ENCODE data around the gene DNAJA2.
"Not testable (repeated sequence)": the region's sequence is repeated elsewhere in the genome, so short reads cannot be mapped to it uniquely, and the experiment has no call there.

The DNAJA2 gene

DNA sequence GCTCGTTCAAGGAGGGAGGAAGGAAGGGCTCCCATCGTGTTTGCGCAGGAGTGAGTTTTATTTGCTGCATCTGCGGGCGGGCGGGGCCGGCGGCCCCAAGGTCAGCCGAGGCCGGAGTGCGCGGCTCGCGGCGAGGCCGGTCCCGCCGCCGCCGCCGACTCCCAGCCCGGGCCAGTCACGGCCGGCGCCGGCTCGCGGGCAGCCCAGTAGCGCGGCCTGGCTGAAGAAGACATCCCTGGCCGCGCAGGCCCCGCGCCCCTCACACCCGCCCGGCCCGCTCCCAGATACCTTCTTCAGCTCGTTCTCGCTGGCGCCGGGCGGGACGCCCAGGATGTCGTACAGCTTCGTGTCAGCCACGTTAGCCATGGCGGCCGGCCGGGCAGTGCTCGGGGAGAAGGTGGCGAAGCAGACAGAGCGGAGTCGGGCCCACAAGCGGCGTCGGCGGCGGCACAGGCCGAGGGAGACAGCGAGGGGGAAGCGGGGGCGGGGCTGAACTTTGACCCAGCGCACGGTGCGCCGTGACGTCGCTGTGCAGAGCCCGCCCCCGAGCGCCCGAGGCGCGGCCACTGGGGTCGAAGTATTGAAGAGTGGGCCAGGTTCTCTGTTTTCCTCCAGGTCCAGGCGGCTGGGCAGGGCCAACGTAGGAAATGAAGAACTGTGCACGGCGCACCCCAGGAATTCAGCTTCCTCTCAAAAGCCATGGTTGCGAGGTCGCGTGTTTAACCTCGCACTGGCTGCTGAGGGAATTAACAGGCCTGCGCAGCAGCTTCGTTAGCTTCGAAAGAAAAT is at the start of gene DNAJA2:
Gene DNAJA2, minus strand, starts transcription at position 468 of the 789 bp plus-strand sequence. Its CDS starts 102 bp downstream, at position 366.
- FAIRE-seq: peak; percentile 58
- DNase-seq (ENCODE audit: low spot score): peak; percentile 95

DNA sequence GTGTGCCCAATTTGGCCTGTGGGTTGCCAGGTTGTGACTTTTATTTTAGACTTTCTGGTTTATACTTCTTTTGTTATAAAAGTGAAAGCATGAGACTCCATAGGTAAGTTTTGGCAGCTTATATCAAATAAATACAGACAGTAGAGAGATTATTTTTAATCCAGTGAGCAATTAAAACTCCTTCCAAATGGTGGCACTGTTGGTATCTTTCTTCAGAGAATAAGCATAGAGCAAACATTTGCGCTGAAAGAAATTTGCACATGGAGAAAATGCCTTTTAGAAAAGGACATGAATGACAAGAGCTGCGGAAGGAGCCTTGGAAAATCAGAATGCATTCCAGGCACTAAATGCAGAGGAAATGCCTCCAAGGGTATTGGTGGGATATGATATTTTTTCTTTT is 46.1 kb upstream of the DNAJA2 start:
- FAIRE-seq (no peak), DNase-seq (ENCODE audit: low spot score) (no peak)

DNA sequence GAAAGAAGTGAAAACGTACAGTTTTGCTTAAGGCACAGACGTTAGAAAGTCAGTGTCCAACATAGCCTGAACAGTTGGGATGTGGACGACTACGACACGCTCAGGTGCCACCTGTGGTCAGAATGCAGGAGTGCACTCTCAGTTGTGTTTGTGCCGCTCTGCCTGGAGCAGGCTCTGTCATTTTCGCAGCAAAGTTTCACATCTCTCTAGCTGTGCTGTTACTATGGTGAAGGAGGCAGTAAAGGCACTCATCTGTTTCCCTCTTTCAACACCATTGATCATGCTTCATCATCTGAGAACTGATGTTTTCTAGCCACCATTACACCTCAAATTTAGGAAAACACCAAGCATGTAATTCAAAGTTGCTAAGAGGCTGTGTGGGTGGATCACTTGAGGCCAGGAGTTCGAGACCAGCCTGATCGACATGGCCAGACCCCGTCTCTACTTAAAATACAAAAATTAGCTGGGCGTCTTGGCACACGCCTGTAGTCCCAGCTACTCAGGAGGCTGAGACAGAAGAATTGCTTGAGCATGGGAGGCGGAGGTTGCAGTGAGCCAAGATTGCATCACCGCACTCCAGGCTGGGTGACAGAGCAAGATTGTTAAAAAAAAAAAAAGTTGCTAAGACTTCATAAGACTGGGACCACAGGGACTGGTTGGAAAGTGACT is 44.9 kb upstream of the DNAJA2 start:
- FAIRE-seq (peak; percentile 89), DNase-seq (ENCODE audit: low spot score) (peak; percentile 66)

DNA sequence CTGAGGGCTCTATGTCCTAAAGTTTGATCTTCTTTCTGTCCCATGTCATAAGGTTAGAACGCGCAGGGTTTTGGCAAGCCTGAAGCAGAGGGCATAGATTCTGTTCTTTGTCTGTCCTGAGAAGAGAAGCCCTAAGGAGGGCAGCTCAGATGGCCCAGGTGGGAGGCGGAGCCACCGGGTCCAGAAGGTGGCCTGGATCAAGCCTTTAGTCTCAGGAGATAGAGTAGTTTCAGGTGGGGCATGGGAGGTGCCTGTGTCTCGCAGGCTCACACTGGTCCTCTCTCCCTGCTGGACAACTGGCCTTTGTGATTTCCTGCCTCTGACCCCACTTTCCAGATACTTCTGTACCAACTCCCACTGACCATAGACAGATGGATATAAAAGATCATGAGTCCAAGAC is 44.2 kb upstream of the DNAJA2 start:
- FAIRE-seq (no peak), DNase-seq (ENCODE audit: low spot score) (no peak)

DNA sequence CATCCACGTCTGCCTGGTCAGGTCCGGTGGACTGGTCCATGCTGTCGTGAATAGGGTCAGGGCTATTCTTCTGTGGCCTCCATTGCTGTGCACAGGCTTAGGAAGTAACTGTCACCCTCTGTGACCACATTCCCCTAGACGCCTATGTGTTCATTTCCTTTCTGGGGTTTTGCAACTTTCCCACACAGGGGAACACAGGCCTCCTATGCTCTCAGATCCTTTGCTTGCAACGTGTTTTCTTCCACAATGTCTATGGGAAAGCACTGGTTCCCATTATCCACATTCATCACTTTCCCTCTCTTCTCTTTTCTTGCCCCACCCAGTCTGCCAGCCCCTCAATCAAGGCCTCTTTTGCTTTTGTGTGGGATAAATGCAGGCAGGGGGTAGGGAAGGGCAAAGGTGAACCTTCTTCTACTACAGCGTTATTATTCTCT is 43.2 kb upstream of the DNAJA2 start:
- FAIRE-seq (no peak), DNase-seq (ENCODE audit: low spot score) (no peak)

DNA sequence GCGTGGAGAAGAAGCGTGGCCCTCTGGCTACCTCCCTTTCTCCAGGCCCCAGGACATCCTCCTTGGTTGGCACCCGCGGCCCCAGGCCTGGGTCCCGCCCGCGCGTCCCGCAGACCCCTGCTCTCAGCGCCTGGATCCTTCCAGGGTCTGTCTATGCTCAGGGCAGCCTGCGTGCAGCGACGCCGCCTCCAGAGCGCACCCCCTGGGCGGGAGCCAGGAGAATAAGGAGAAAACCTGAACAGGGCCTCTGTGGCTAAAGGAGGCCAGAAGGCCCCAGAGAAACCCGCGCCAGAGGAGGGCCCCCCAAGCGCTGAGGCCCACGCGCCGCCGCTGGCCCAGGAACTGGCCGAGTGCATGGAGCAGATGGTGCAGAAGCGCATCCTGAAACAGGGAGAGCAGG is 40.4 kb upstream of the DNAJA2 start:
- FAIRE-seq (no peak), DNase-seq (ENCODE audit: low spot score) (no peak)

DNA sequence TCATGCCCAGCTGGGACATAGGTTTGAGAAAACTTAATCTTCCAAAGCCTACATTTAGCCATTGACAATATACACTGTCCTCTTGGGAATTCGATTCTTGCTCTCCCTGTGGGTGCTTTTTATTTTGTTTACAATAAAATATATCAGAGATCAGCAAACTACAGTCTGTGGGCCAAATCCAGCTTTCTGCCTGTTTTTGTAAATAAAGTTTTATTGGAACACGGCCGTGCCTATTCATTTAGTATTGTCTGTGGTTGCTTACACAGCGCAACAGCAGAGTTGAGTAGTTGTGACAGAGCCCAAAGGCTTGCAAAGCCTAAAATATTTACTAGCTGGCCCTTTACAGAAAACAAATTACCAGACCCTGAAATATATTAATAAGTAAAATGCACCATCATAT is 39.7 kb upstream of the DNAJA2 start:
- DNase-seq (ENCODE audit: low spot score): no peak
- no peak for FAIRE-seq

DNA sequence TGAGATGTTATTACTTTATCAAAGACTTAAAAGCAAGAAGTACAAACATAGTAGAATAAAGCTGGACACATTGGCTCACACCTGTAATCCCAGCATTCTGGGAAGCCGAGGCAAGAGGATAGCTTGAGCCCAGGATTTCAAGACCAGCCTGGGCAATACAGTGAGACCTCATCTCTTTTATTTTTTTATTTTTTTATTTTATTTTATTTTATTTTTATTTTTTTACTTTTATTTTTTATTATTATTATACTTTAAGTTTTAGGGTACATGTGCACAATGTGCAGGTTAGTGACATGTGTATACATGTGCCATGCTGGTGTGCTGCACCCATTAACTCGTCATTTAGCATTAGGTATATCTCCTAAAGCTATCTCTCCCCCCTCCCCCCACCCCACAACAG is 37.3 kb upstream of the DNAJA2 start:
- DNase-seq (ENCODE audit: low spot score); FAIRE-seq: not testable (repeated sequence)

DNA sequence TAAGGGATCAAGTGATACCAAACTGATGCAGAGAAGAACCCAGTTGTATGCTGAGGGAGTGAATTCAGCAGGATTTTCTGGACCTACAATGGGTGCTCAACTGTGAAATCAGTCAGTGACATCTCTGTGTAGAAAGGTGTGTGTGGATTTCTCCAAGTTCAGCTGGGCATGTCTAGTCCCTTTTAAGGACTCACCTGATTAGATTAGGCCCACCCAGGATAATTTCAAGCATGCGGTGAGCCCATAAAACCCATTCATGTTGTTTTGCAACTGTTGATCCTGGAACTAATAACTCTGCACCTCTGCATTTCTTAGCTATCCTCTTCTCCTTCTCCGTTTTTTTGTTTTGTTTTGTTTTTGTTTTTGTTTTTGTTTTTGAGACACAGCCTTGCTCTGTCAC is 35.1 kb upstream of the DNAJA2 start:
- FAIRE-seq (no peak), DNase-seq (ENCODE audit: low spot score) (no peak)

DNA sequence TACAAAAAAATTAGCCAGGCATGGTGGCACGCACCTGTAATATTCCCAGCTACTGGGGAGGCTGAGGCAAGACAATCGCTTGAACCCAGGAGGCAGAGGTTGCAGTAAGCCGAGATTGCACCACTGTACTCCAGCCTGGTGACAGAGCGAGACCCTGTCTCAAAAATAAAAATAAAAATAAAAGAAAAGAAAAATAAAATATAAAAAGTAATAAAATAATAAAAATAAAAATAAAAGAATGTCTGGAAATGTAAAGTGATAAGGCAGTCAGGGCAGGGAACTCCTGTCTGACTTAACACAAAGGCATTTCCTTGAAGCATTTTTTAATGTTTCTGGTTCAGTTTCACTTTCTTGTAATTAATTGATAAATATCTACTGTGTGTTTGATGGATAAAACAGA is 34.7 kb upstream of the DNAJA2 start:
- DNase-seq (ENCODE audit: low spot score) (no peak), FAIRE-seq (no peak)

DNA sequence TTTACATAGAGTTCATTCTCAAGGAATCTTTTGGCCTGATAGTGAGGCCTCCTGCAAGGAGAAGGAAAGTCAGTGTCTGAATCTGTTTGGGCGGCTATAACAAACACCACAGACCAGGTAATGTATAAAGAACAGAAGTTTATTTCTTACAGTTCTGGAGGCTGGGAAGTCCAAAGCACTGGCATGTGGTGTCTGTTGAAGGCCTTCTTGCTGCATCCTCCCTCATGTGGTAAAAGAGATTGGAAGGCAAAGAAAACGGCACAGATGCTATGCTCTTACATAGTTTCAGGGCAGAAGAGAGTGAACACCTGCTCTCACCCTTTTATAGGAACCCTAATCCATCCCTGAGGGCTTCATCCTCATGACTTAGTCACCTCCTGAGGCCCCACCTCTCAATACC is 31.2 kb upstream of the DNAJA2 start:
- no peak for DNase-seq (ENCODE audit: low spot score)
- FAIRE-seq: no peak

DNA sequence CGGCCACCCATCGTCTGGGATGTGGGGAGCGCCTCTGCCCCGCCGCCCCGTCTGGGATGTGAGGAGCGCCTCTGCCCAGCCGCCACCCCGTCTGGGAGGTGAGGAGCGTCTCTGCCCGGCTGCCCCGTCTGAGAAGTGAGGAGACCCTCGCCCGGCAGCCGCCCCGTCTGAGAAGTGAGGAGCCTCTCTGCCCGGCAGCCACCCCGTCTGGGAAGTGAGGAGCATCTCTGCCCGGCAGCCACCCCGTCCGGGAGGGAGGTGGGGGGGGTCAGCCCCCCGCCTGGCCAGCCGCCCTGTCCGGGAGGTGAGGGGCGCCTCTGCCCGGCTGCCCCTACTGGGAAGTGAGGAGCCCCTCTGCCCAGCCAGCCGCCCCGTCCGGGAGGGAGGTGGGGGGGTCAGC is 26.6 kb upstream of the DNAJA2 start:
- not testable (repeated sequence) for FAIRE-seq; DNase-seq (ENCODE audit: low spot score)

DNA sequence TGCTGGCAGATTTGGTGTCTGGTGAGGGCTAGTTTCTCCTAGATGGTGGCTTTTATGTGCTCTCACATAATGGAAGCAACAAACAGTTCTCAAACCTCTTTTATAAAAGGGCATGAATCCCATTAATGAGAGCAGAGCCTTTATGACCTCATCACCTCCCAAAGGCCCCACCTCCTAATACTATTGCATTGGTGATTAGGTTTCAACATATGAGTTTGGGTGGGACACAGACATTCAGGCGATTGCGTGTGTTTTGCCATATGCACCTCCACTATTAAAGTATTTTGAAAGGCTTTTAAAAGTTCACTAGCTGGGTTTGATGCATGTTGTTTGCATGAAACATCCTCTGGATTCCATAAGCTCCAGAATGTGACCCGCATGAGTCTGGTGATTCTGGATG is 24.4 kb upstream of the DNAJA2 start:
- DNase-seq (ENCODE audit: low spot score) (no peak), FAIRE-seq (no peak)

DNA sequence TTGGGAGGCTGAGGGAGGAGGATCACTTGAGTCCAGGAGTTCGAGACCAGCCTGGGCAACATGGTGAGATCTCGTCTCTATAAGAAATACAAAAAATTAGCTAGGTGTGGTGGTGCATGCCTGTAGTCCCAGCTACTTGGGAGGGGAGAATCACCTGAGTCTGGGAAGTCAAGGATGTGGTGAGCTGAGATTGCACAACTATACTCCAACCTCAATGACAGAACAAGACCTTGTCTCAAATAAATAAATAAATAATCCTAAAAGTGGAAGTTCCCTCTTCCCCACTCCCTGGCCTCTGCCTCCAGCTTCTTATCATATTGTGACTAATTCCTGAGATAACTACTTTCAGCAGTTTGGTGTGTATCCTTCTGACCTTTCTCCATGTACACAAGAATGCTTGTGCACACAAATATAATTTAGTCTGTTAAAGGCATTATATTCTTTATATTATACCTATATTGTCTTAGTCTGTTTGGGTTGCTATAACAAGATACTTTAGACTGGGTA is 23.5 kb upstream of the DNAJA2 start:
- no peak for FAIRE-seq
- no peak for DNase-seq (ENCODE audit: low spot score)

DNA sequence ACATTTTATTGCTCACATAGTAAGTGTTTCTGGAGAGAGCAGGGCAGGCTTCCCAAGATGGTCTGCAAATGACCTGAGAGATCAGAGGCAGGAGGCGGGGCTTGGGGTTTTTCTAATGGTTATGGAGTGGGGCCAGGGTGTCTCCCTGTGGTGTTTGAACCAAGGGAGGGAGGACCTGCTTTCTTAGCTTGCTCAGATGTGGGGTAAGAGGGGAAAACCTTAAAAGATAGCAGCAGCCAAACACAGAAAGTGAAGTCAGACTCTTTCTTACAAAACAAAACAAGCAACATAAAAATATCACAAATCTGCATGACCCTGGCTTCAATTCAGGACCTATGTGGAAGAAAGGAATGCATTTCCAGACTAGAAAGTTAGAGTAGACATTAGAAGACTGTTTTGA is 22.9 kb upstream of the DNAJA2 start:
- no peak for FAIRE-seq

DNA sequence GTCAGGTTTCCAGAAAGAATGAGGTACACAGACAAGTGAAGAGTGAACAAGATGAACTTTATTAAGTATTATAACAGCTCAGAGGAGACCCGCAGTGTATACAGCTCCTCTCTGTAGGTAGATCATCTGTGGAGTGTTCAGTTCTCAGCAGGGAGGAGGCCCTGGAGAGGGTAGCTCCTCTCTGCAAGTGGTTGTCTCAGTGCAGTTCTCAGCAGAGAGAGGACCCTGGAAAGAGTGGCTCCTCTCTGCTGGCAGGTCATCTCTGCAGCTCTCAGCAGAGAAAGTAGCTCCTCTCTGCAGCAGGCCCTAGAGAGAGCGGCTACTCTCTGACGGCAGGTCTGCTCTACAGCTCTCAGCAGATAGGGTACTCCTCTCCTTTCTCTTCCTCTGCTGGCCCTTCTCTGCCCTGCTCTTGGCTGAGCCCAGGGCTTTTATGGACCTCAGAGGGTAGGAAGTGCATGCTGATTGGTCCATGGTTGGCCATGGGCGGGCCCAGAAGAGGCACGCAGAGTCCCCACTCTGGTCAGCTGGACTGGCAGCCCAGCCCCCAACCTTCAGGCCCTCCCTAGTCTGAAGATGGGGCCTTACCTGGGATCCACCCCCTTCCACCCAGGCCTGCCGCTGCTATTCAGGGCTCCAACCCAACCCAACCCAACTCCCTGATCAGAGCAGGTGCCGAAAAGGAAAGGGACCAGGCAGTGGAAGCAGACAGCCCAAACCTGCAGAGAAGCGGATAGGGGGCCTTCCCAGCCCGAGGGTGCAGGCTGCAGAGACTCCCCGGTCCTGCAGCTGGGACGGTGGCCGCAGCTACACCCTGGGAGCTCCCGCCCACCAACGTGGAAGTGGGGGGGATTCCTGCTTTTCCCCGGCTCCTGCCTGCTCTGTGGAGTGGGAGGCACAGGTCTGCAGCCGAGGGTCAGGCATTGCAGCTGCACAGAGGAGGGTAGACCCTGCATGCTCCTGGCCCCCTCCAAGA is 18.5 kb upstream of the DNAJA2 start:
- FAIRE-seq (no peak), DNase-seq (ENCODE audit: low spot score) (no peak)

More for the DNA sequence above, 22.9 kb upstream of the DNAJA2 start:
- DNase-seq (ENCODE audit: low spot score): no peak

DNA sequence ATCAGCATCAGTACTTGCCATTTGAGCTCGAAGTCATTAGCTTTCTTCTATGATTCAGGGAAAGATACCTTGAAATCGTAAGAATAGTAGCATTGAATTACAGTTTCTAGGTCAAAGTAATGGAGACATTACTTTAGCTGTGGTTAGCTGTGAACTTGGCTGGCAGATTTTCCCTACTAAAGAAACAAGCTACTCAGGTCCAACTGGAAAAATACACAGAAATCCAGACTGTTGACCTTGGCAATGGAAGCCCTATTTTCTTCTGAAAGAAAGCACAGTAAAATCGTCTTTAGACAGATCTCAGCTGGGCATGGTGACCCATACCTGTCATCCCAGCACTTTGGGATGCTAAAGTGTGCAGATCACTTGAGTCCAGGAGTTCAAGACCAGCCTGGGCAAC is 13.4 kb upstream of the DNAJA2 start:
- FAIRE-seq: no peak

DNA sequence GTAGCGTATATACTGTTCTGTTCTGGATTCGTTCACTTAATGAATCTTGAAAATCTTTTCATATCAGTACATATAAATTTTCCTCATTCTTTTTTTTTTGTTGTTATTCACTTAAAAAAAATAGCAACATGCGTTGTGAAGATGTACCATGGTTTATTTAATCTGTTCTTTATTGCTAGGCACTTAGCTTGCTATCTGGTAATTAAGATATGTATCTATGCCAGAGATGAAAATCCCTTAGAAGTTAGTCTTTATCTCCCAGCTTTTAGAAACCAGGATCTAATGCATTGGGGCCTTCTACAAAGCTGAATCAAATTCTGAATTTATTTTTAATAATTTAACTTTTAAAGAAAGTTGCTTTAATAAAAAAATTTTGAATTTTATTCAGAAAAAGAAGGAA is 13.0 kb upstream of the DNAJA2 start:
- FAIRE-seq (no peak), DNase-seq (ENCODE audit: low spot score) (no peak)

More for the DNA sequence above, 13.4 kb upstream of the DNAJA2 start:
- DNase-seq (ENCODE audit: low spot score): no peak

DNA sequence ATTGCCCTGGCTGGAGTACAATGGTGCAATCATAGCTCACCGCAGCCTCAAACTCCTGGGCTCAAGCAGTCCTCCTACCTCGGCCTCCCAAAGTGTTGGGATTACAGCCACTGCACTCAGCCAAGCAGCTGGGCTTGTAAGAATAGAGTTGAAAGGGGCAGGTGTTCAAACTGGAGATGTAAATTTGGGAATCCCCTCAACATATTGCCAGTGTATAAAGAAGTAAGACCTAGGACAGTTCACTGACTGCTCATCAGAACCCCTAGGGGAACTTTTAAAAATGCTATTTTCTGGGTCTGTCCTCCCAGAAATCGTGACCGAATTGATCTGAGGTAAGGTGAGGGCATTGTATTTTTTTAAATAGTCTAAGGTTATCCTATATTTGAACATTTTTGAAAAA is 8.9 kb upstream of the DNAJA2 start:
- FAIRE-seq (no peak), DNase-seq (ENCODE audit: low spot score) (no peak)

DNA sequence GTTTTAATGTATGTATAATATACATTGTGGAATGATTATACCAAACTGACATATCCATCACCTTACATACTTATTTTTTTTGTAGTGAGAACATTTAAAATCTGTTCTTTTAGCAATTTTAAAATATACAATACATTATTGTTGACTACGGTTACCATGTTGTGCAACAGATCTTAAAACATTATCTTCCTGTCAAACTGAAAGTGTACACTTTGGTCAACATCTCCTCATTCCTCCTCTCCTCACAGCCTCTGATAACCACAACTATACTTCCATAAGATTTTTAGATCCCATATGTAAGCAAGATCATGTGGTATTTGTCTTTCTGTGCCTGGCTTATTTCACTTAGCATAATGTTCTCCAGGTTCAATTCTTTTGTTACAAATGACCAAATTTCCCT is 7.5 kb upstream of the DNAJA2 start:
- FAIRE-seq (no peak), DNase-seq (ENCODE audit: low spot score) (no peak)

DNA sequence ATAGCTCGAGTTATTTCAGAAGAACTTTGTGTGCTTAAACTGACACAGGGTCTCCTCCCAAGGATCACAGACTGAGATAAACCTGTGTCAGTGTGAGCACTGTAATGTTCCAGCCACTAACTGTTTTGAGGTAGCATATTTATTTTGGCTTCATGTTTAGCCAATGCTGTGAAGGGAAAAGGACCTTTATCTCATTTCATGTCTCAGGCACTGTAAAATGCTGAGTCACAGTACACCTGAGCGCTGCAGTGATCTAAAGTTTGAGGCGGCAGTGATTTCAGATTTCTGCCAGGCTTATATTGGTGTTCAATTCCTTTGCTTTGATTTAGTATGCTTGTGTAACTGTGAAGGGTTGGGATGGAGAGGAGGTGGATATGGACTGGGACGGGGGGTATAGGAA is 3.1 kb upstream of the DNAJA2 start:
- no peak for DNase-seq (ENCODE audit: low spot score)
- FAIRE-seq: no peak

Data from urothelium cell line (cell line).